GM12865 (cell line): Measurements from ENCODE around the gene ZFHX3.

Source experiments
- DNase-seq: peaks from one replicate; pipeline ENCODE4 v3.0.0; 2010; ENCODE audit warnings: low read depth
- H3K4me3 ChIP-seq: 2 replicates; pipeline ENCODE4 v1.5.1; 2011; ENCODE audit warnings: mild to moderate bottlenecking, low read depth, low read length, control low read depth
- CTCF ChIP-seq: IDR thresholded peaks from 2 replicates; pipeline ENCODE4 v1.5.1; 2011; ENCODE audit warnings: low read length, control low read depth, low read depth, inconsistent platforms; ENCODE audit not compliant: insufficient read depth; ENCODE audit errors: missing control alignments

The ZFHX3 gene

DNA sequence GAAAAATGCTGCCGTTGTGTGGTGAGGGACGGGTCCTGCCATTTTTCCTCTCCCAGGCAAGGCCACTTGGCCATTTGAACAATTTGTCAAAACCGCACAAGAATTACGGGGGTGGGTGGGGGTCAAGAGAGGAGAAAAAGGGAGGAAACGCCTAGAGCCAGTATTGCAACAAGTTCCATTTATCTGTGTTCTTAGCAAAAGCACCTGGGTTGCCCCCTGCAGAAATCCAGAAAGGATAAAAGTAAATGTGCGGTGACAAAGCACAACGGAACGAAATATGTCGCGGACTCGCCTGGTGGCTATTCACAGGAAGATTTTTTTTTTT lies 209.4 kb downstream of the ZFHX3 start:
- DNase-seq = no peak
- TF ChIP-seq CTCF = no peak
- H3K4me3 ChIP-seq = no peak overlapping the region

- TF ChIP-seq CTCF = no peak
These were observed 209.9 kb downstream of the ZFHX3 start for GRCh38 chr16:72837846-72838585.

DNA sequence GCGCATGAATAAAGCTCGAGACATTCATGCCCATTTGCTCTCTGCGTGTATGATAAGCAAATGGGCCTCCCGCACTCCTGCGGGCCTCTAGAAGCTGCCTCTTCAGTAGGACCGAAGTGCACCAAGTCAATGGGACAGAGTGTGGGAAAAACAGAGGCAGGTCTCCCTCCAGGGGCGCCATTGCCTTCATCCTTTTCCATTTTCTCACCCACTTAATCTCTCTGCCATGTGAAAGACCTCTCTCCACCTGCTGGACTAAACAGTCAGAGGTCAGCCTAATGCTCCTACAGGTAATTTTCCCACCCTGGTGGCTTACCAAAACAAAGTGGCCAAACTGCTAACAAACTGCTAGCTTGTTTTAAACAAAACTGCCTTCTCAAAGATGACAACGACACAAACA lies 210.9 kb downstream of the ZFHX3 start:
- peak; percentile 10 for TF ChIP-seq CTCF
- no peak overlapping the region for H3K4me3 ChIP-seq
- no peak for DNase-seq

More at GRCh38 chr16:72837846-72838585, 209.9 kb downstream of the ZFHX3 start:
- H3K4me3 ChIP-seq = no peak overlapping the region
- no peak for DNase-seq

GRCh38 chr16:72836181-72836580 lies 211.7 kb downstream of the ZFHX3 start:
- H3K4me3 ChIP-seq = no peak overlapping the region
- no peak for TF ChIP-seq CTCF
- no peak for DNase-seq

GRCh38 chr16:72835086-72835485 lies 212.8 kb downstream of the ZFHX3 start:
- no peak for DNase-seq
- no peak for TF ChIP-seq CTCF
- H3K4me3 ChIP-seq = no peak overlapping the region

GRCh38 chr16:72834499-72834898 lies 213.4 kb downstream of the ZFHX3 start:
- no peak overlapping the region for H3K4me3 ChIP-seq
- no peak for TF ChIP-seq CTCF
- no peak for DNase-seq

DNA sequence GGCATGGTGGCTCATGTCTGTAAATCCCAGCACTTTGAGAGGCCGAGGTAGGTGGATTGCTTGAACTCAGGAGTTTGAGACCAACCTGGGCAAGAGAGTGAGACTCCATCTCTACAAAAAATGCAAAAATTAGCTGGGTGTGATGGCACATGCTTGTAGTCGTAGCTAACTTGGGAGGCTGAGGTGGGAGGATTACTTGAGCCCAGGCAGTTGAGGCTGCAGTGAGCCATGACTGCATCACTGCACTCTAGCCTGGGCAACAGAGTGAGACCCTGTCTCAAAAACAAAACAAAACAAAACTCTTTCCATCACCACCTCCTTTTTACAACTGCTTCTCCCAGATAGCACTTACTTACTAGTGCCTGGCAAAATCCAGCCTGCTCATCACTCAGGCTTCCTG lies 214.0 kb downstream of the ZFHX3 start:
- TF ChIP-seq CTCF = no peak

More for the DNA sequence above, 214.0 kb downstream of the ZFHX3 start:
- no peak for DNase-seq
- no peak overlapping the region for H3K4me3 ChIP-seq
